DMS114 treated with DMSO at 0.1 percent for 48 hours (cell line): ENCODE results near the gene TTC9.

ENCODE experiments used
- DNase-seq: peaks from one replicate; lab custom pipeline; 2025; ENCODE audit not compliant: unreplicated experiment; lab: John Stamatoyannopoulos, UW

The TTC9 gene

GRCh38 chr14:70643967-70644366 lies 2.3 kb downstream of the TTC9 start:
- DNase-seq: no peak

GRCh38 chr14:70645892-70646291 lies 4.2 kb downstream of the TTC9 start:
- DNase-seq: no peak

GRCh38 chr14:70646705-70647104 lies 5.0 kb downstream of the TTC9 start:
- no peak for DNase-seq

- no peak for DNase-seq
These were observed 6.6 kb downstream of the TTC9 start for GRCh38 chr14:70648346-70648745.

- DNase-seq: no peak
These were observed 8.1 kb downstream of the TTC9 start for GRCh38 chr14:70649803-70650202.

- no peak for DNase-seq
These were observed 9.8 kb downstream of the TTC9 start for GRCh38 chr14:70651522-70651921.

- DNase-seq: no peak
These were observed 11.2 kb downstream of the TTC9 start for GRCh38 chr14:70652871-70653270.

GRCh38 chr14:70653662-70654061 lies 11.9 kb downstream of the TTC9 start:
- no peak for DNase-seq

- no peak for DNase-seq
These were observed 12.9 kb downstream of the TTC9 start for GRCh38 chr14:70654632-70655031.

GRCh38 chr14:70655110-70655826 lies 13.6 kb downstream of the TTC9 start:
- no peak for DNase-seq

- no peak for DNase-seq
These were observed 17.2 kb downstream of the TTC9 start for GRCh38 chr14:70658899-70659298.

- DNase-seq: no peak
These were observed 19.5 kb downstream of the TTC9 start for GRCh38 chr14:70660967-70661893.

- DNase-seq: no peak
These were observed 20.4 kb downstream of the TTC9 start for GRCh38 chr14:70662080-70662479.

- DNase-seq: no peak
These were observed 21.1 kb downstream of the TTC9 start for GRCh38 chr14:70662816-70663215.

- no peak for DNase-seq
These were observed 22.0 kb downstream of the TTC9 start for GRCh38 chr14:70663707-70664179.

- DNase-seq: no peak
These were observed 23.2 kb downstream of the TTC9 start for GRCh38 chr14:70664698-70665447.

GRCh38 chr14:70665448-70666360 lies 24.0 kb downstream of the TTC9 start:
- no peak for DNase-seq

GRCh38 chr14:70666361-70666686 lies 24.6 kb downstream of the TTC9 start:
- DNase-seq: no peak

- DNase-seq: no peak
These were observed 29.4 kb downstream of the TTC9 start for GRCh38 chr14:70670992-70671651.
